Activated CD4-positive, alpha-beta memory T cell treated with anti-CD3 and anti-CD28 coated beads, Interleukin-2, amount 10 ng/mL, durations not matched to agents 7 days and 5 days (primary cell): ENCODE results near the gene EMP1. TPM values are rescaled to one million over a fixed set of nuclear protein-coding genes. Genes with fewer than 3 reads are reported as not detected.

Experiments
- CTCF ChIA-PET: fragments of 350-600 bp; sonication (Branson Sonifier 250); formaldehyde crosslinking; loops from one replicate; lab custom pipeline; 2021; ENCODE audit warnings: antibody characterized with exemption, inconsistent platforms; lab: Charles Lee
- POLR2A ChIA-PET: fragments of 350-600 bp; sonication (Branson Sonifier 250); formaldehyde crosslinking; loops from one replicate; lab custom pipeline; 2021; ENCODE audit warnings: antibody characterized with exemption; lab: Charles Lee
- DNase-seq: peaks from one replicate; pipeline ENCODE4 v3.0.0-alpha.2; 2020
- H3K27ac Mint-ChIP-seq: one replicate; pipeline ENCODE4 v1.8.0; 2021; ENCODE audit warnings: mild to moderate bottlenecking, mixed read lengths
- H3K27me3 Mint-ChIP-seq: one replicate; pipeline ENCODE4 v1.8.0; 2021; ENCODE audit warnings: mixed read lengths
- H3K36me3 Mint-ChIP-seq: one replicate; pipeline ENCODE4 v1.8.0; 2021; ENCODE audit warnings: low read depth, mixed read lengths
- H3K4me1 Mint-ChIP-seq: one replicate; pipeline ENCODE4 v1.8.0; 2021; ENCODE audit warnings: mixed read lengths
- H3K4me3 Mint-ChIP-seq: one replicate; pipeline ENCODE4 v1.8.0; 2021; ENCODE audit warnings: mild to moderate bottlenecking, mixed read lengths
- H3K9me3 Mint-ChIP-seq: one replicate; pipeline ENCODE4 v1.8.0; 2021; ENCODE audit warnings: mixed read lengths
- total RNA-seq, 2 experiments: library from RNA; stranded (reverse); gene quantifications; one replicate each; pipeline ENCODE4 v1.2.3, GENCODE V29; 2021

Gene EMP1
- total RNA-seq = 100 to 1,000 TPM in 1 of 2 experiments, 10 to 100 TPM in 1; 90.4 to 101 TPM

- peaks cover 69% of the 10 kb centered on the region for H3K4me1 Mint-ChIP-seq
Observed at GRCh38 chr12:13196130-13196921, at the start of gene EMP1. TSS of gene EMP1 (plus strand) at chr12:13196726. CDS start at chr12:13211511, 14,785 bp downstream.

GRCh38 chr12:13147688-13148484 is 48.6 kb upstream of the EMP1 start:
- H3K36me3 Mint-ChIP-seq = no peaks in the 10 kb centered on the region
- H3K4me3 Mint-ChIP-seq = no peak overlapping the region
- peaks cover 27% of the 10 kb centered on the region for H3K4me1 Mint-ChIP-seq
- POLR2A ChIA-PET = no interaction called here
- DNase-seq = no peak
- no peaks in the 10 kb centered on the region for H3K9me3 Mint-ChIP-seq
- H3K27me3 Mint-ChIP-seq = peaks cover 29% of the 10 kb centered on the region
- H3K27ac Mint-ChIP-seq = no peak overlapping the region
- CTCF ChIA-PET = interaction anchor here (1.4 kb wide), 1 partner anchor 61 kb away, joined by 4 read pairs; no protein-coding TSS in a partner anchor

More at GRCh38 chr12:13196130-13196921, at the start of gene EMP1:
- peak within 1 kb of the TSS; percentile 78 for H3K4me3 Mint-ChIP-seq
- H3K27ac Mint-ChIP-seq = peak within 1 kb of the TSS; percentile 79
- H3K36me3 Mint-ChIP-seq = peaks cover 16% of the 10 kb centered on the region
- no peaks in the 10 kb centered on the region for H3K9me3 Mint-ChIP-seq
- CTCF ChIA-PET = interaction anchor here (0.7 to 2.0 kb wide), 11 partner anchors 9 to 382 kb away, joined by 3 to 21 read pairs (median 4); no protein-coding TSS in a partner anchor
- POLR2A ChIA-PET = interaction anchor here (0.9 to 2.3 kb wide), 12 partner anchors 9 to 97 kb away, joined by 3 to 30 read pairs (median 6); no protein-coding TSS in a partner anchor
- peaks cover 6% of the 10 kb centered on the region for H3K27me3 Mint-ChIP-seq
- peak; percentile 83 for DNase-seq

- H3K27ac Mint-ChIP-seq = no peak overlapping the region
- DNase-seq = no peak
- peaks cover 24% of the 10 kb centered on the region for H3K4me1 Mint-ChIP-seq
- H3K36me3 Mint-ChIP-seq = no peaks in the 10 kb centered on the region
- no peaks in the 10 kb centered on the region for H3K9me3 Mint-ChIP-seq
- H3K27me3 Mint-ChIP-seq = peaks cover 31% of the 10 kb centered on the region
- ChIA-PET CTCF (interaction anchor here (1.4 kb wide), 1 partner anchor 60 kb away, joined by 4 read pairs; no protein-coding TSS in a partner anchor), POLR2A (no interaction called here)
- no peak overlapping the region for H3K4me3 Mint-ChIP-seq
Observed at GRCh38 chr12:13148485-13148847, 48.1 kb upstream of the EMP1 start.

GRCh38 chr12:13149411-13149810 is 47.1 kb upstream of the EMP1 start:
- no peak overlapping the region for H3K27ac Mint-ChIP-seq
- H3K4me3 Mint-ChIP-seq = no peak overlapping the region
- ChIA-PET POLR2A (no interaction called here), CTCF (interaction anchor here (1.4 to 2.6 kb wide), 2 partner anchors 14 to 59 kb away, joined by 4 to 6 read pairs; no protein-coding TSS in a partner anchor)
- H3K27me3 Mint-ChIP-seq = peaks cover 34% of the 10 kb centered on the region
- no peak for DNase-seq
- H3K4me1 Mint-ChIP-seq = peaks cover 19% of the 10 kb centered on the region
- H3K36me3 Mint-ChIP-seq = no peaks in the 10 kb centered on the region
- no peaks in the 10 kb centered on the region for H3K9me3 Mint-ChIP-seq

- DNase-seq = no peak
- ChIA-PET CTCF (interaction anchor here (1.0 to 1.4 kb wide), 4 partner anchors 7 to 103 kb away, joined by 3 to 4 read pairs (median 3); no protein-coding TSS in a partner anchor), POLR2A (no interaction called here)
- H3K27me3 Mint-ChIP-seq = peaks cover 42% of the 10 kb centered on the region
- peaks cover 10% of the 10 kb centered on the region for H3K4me1 Mint-ChIP-seq
- no peaks in the 10 kb centered on the region for H3K9me3 Mint-ChIP-seq
- H3K36me3 Mint-ChIP-seq = no peaks in the 10 kb centered on the region
- no peak overlapping the region for H3K4me3 Mint-ChIP-seq
- H3K27ac Mint-ChIP-seq = no peak overlapping the region
Observed at GRCh38 chr12:13152281-13152680, 44.2 kb upstream of the EMP1 start.

GRCh38 chr12:13152756-13153155 is 43.8 kb upstream of the EMP1 start:
- Mint-ChIP-seq H3K9me3 (no peaks in the 10 kb centered on the region), H3K27me3 (peaks cover 46% of the 10 kb centered on the region), H3K27ac (no peak overlapping the region), H3K4me1 (peaks cover 10% of the 10 kb centered on the region), H3K36me3 (no peaks in the 10 kb centered on the region), H3K4me3 (no peak overlapping the region)
- ChIA-PET POLR2A (interaction anchor here (0.6 kb wide), 1 partner anchor 11 kb away, joined by 3 read pairs; no protein-coding TSS in a partner anchor), CTCF (interaction anchor here (1.0 kb wide), 2 partner anchors 11 to 59 kb away, joined by 3 to 4 read pairs; no protein-coding TSS in a partner anchor)
- no peak for DNase-seq

- Mint-ChIP-seq H3K4me3 (no peak overlapping the region), H3K9me3 (no peaks in the 10 kb centered on the region), H3K4me1 (peaks cover 10% of the 10 kb centered on the region), H3K27me3 (peaks cover 44% of the 10 kb centered on the region), H3K27ac (no peak overlapping the region), H3K36me3 (no peaks in the 10 kb centered on the region)
- POLR2A ChIA-PET = interaction anchor here (0.6 kb wide), 1 partner anchor 11 kb away, joined by 3 read pairs; no protein-coding TSS in a partner anchor
- no peak for DNase-seq
- CTCF ChIA-PET = interaction anchor here (1.0 kb wide), 1 partner anchor 12 kb away, joined by 3 read pairs; no protein-coding TSS in a partner anchor
Observed at GRCh38 chr12:13153180-13153579, 43.3 kb upstream of the EMP1 start.

GRCh38 chr12:13154027-13154538 is 42.4 kb upstream of the EMP1 start:
- H3K27me3 Mint-ChIP-seq = peaks cover 42% of the 10 kb centered on the region

GRCh38 chr12:13154831-13155230 is 41.7 kb upstream of the EMP1 start:
- CTCF ChIA-PET = no interaction called here
- no peak for DNase-seq
- H3K27me3 Mint-ChIP-seq = peaks cover 40% of the 10 kb centered on the region
- H3K36me3 Mint-ChIP-seq = no peaks in the 10 kb centered on the region
- H3K4me3 Mint-ChIP-seq = no peak overlapping the region
- peaks cover 10% of the 10 kb centered on the region for H3K4me1 Mint-ChIP-seq
- POLR2A ChIA-PET = no interaction called here
- H3K27ac Mint-ChIP-seq = no peak overlapping the region
- H3K9me3 Mint-ChIP-seq = no peaks in the 10 kb centered on the region

More at GRCh38 chr12:13154027-13154538, 42.4 kb upstream of the EMP1 start:
- Mint-ChIP-seq H3K4me3 (no peak overlapping the region), H3K27ac (no peak overlapping the region), H3K4me1 (peaks cover 10% of the 10 kb centered on the region), H3K9me3 (no peaks in the 10 kb centered on the region), H3K36me3 (no peaks in the 10 kb centered on the region)
- ChIA-PET CTCF (interaction anchor here (1.0 kb wide), 1 partner anchor 11 kb away, joined by 3 read pairs; no protein-coding TSS in a partner anchor), POLR2A (no interaction called here)
- DNase-seq = no peak

- DNase-seq = no peak
- Mint-ChIP-seq H3K4me3 (no peak overlapping the region), H3K27me3 (peaks cover 31% of the 10 kb centered on the region), H3K36me3 (no peaks in the 10 kb centered on the region), H3K27ac (no peak overlapping the region), H3K4me1 (peaks cover 9% of the 10 kb centered on the region), H3K9me3 (no peaks in the 10 kb centered on the region)
- ChIA-PET POLR2A (no interaction called here), CTCF (interaction anchor here (1.6 kb wide), 1 partner anchor 56 kb away, joined by 5 read pairs; no protein-coding TSS in a partner anchor)
Observed at GRCh38 chr12:13156277-13156676, 40.2 kb upstream of the EMP1 start.

GRCh38 chr12:13161172-13161571 is 35.4 kb upstream of the EMP1 start:
- ChIA-PET POLR2A (no interaction called here), CTCF (interaction anchor here (1.0 to 1.9 kb wide), 5 partner anchors 12 to 51 kb away, joined by 3 to 9 read pairs (median 7); partner anchors contain the start of gene EMP1)
- no peak overlapping the region for H3K27ac Mint-ChIP-seq
- no peaks in the 10 kb centered on the region for H3K9me3 Mint-ChIP-seq
- no peak for DNase-seq
- no peak overlapping the region for H3K4me3 Mint-ChIP-seq
- H3K4me1 Mint-ChIP-seq = peaks cover 22% of the 10 kb centered on the region
- peaks cover 16% of the 10 kb centered on the region for H3K27me3 Mint-ChIP-seq
- H3K36me3 Mint-ChIP-seq = no peaks in the 10 kb centered on the region

GRCh38 chr12:13162904-13163303 is 33.6 kb upstream of the EMP1 start:
- ChIA-PET POLR2A (no interaction called here), CTCF (no interaction called here)
- Mint-ChIP-seq H3K27me3 (peaks cover 5% of the 10 kb centered on the region), H3K36me3 (no peaks in the 10 kb centered on the region), H3K4me3 (no peak overlapping the region), H3K27ac (no peak overlapping the region), H3K9me3 (peaks cover 3% of the 10 kb centered on the region), H3K4me1 (peaks cover 26% of the 10 kb centered on the region)
- no peak for DNase-seq
